ENCODE results near the gene ABO.
"Not testable (repeated sequence)": the region's sequence is repeated elsewhere in the genome, so short reads cannot be mapped to it uniquely, and the experiment has no call there.

Gene ABO

DNA sequence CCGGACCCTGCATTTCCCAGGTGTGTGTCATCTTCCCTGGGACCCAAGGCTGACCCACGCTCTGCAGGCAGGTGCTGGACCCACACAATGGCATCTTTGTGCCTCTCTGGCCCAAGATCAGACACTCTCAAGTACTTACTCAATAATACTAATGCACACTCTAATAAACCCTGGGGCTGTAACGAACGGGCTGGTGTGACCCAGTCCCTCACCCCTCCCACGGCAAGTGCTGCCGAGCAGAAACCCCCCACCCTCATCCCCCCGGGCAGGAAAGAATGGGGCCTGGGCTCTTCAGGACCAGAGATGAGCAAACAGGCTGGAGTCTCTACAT lies 64.8 kb downstream of the ABO start:
- TF ChIP-seq, protein P1, sequence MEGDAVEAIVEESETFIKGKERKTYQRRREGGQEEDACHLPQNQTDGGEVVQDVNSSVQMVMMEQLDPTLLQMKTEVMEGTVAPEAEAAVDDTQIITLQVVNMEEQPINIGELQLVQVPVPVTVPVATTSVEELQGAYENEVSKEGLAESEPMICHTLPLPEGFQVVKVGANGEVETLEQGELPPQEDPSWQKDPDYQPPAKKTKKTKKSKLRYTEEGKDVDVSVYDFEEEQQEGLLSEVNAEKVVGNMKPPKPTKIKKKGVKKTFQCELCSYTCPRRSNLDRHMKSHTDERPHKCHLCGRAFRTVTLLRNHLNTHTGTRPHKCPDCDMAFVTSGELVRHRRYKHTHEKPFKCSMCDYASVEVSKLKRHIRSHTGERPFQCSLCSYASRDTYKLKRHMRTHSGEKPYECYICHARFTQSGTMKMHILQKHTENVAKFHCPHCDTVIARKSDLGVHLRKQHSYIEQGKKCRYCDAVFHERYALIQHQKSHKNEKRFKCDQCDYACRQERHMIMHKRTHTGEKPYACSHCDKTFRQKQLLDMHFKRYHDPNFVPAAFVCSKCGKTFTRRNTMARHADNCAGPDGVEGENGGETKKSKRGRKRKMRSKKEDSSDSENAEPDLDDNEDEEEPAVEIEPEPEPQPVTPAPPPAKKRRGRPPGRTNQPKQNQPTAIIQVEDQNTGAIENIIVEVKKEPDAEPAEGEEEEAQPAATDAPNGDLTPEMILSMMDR (conservative IDR thresholded peaks at IDR 0.05; ENCODE audit: low read length) = no peak
- H3K4me3 ChIP-seq (ENCODE audit: low read length) = no peak overlapping the region
- no peak for DNase-seq (ENCODE audit: low read depth)

DNA sequence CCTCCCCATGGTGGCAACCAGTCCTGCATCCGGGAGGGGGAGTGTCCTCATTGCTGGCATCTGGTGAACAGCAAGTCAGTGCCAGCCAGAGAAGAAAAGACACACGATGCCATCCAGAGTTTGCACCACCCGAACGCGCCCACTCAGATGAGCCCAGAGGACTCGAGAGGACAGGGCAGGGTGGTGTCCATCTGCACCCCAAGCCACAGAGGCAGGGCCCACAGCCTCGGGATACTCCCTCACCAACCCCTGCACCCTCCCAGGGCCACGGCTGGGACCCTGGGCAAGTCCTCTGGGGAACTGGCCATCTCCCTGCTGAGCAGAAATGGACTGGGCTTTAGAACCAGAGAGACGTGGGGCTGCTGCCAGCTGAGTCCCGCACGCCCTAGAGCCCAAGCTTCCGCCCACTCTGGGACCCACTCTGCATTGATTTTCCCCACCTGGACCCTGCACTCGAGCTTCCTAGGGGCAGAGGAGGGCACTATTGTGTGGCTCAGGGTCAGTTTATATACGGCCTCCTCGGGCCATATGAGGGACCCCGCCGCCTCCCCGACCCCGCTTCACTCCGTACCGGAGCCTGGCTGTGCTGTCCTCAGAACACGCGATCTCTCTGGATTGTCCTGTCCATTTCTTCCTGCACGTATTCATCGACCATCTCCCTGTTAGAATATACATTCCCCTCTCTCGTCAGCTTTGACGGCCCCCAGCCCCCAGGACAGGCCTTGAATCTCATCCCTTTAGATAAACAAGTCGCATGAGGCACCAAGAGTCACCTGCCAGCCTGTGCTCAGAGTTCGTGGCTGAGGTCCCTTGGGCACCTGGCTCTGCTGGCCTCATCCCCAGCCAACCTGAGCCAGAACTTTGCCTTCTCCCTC lies 65.4 kb downstream of the ABO start:
- not testable (repeated sequence) for H3K4me3 ChIP-seq (ENCODE audit: low read length); DNase-seq (ENCODE audit: low read depth)

DNA sequence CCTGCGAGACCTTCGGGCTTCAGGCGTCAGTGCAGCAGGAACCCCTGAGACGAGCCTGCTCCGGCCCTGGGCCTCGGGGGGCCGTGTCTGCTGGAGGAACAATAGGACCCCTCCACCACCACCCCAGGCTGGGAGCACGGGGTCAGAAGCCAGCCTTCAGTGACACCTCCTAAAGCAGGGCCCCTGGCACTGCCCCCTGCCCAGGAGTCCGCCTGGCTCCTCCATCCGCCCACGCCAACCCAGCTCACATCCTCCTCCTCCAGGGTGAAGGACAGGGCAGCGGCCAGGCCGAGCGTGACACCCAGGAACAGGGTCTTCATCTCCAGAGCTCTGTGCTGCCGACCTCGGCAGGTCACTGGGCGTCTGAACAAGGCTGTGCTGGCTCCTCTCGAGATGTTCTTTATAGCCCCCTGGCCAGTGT lies 66.1 kb downstream of the ABO start, which contains the start of gene OBP2B:
OBP2B (minus strand) TSS at position 371 of the 421 bp plus-strand sequence; CDS start at position 320, 51 bp downstream.
- not testable (repeated sequence) for H3K4me3 ChIP-seq (ENCODE audit: low read length); DNase-seq (ENCODE audit: low read depth)

DNA sequence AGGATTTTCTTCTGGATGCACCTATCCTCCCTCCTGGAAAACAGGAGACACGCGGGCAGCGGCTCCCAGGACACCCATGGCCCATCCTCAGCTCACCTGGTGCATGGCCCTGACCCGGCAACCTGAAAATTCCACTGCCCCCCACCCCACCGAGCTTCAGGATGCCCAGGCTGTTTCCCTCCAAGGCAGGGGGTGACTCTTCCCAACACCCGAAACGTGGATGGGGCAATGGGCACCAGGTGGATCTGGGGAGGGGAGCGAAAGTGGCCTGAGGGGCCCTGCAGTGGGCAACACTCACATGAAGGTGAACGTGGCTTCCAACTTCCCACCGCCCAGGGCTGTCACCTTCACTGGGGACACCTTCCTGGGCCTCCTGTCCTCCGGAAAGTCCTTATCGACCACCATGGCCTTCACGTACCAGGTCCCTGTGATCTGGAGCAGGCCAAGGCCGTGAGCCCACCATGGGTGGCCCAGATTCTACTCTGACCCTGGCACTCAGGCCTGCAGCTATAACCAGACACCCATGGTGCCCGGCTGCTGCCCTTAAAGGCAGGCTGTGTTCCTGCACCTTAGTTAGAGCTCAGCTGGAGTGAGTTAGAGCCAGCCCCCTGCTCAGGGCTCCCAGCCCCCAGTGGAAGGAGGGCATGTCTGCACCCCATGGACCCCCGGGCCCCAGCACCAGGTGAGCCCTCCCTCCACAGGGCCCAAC lies 66.7 kb downstream of the ABO start:
- DNase-seq (ENCODE audit: low read depth); H3K4me3 ChIP-seq (ENCODE audit: low read length): not testable (repeated sequence)

DNA sequence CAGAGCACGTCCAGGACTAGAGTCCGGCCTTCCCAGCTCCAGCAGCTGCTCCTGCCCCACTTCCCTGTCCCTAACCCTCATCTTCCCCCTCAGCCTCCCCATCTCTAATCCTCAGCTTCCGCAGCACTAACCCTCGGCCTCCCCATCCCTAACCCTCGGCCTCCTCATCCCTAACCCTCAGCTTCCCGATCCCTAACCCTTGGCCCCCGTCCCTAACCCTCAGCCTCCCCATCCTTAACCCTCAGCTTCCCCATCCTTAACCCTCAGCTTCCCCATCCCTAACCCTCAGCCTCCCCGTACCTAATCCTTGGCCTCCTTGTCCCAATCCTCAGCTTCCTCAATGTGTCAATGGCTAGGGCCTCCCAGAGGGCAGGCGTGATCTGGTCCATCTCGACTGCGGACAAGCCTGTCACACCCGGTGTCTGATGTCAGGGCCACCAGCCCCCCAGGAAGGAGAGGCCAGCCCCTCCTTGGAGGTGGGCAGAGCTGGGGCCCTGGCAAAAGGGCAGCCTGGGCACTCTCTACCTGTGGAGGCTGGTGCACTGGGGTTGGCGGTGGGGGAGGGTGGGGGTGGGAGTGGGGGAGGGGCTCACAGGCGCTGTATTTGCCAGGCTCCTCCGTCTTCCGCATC lies 67.3 kb downstream of the ABO start:
- TF ChIP-seq, protein P1 (conservative IDR thresholded peaks at IDR 0.05; ENCODE audit: low read length) = no peak
- no peak overlapping the region for H3K4me3 ChIP-seq (ENCODE audit: low read length)
- no peak for DNase-seq (ENCODE audit: low read depth)

DNA sequence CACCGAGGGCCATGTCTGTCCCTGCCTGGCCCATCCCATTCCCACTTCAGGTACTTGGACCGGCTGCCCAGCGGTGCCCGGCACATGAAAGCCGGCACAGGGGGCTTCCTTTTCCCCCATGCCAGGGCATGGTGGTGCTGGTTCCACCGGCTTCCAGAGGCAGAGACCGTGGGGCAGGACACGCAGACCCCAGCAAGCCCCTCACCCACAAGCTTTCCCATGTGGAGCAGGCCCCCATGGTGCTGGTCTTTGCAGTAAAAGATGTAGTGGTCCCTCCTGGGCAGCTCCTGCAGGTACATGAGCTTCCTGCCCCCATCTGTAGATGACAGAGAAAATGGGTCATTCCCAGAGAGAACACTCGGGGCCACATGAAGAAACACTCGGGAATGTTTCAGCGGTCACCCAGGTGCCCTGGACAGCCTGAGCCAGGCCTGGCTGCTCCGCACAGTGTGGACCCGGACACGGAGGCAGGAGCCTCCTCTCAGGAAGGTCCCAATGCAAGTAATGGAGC lies 67.9 kb downstream of the ABO start:
- no peak overlapping the region for H3K4me3 ChIP-seq (ENCODE audit: low read length)
- DNase-seq (ENCODE audit: low read depth) = no peak
- TF ChIP-seq, protein P1 (conservative IDR thresholded peaks at IDR 0.05; ENCODE audit: low read length) = no peak

DNA sequence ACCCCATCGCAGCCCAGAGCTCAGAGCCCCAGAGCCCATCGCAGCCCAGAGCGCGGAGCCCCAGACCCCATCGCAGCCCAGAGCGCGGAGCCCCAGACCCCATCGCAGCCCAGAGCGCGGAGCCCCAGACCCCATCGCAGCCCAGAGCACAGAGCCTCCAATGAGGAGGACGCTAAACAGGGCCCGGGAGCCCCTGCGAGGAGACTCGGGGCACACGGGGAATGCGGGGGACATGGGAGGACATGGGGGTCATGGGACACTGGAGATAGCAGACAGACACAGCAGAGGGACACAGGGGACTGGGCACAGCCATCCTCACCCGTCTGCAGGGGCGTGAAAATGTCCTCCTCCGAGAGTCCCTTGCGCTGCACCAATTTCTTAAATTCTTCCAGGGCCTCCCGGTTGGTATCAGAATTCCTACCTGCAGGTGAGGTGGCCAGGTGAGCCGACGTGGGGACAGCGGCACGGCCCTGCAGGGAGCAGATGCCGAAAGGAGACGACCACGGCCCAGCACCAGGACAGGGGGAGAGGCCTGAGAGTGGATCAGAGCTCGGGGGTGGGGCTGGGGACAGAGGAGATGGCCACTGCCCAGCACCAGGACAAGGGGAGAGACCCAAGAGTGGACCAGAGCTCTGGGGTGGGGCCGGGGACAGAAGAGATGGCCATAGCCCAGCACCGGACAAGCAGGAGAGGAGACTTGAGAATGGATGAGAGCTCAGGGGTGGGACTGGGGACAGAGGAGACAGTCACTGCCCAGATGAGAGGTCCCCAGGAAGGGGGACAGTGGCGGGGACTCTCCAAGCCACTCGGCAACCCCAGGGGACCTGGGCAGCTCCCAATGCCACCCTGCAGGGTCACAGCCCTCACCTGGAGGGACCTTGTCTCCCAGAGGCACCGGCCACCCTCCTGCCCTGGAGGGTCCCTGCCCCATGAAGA lies 68.7 kb downstream of the ABO start:
- TF ChIP-seq, protein P1 (conservative IDR thresholded peaks at IDR 0.05; ENCODE audit: low read length) = no peak
- no peak for DNase-seq (ENCODE audit: low read depth)
- no peak overlapping the region for H3K4me3 ChIP-seq (ENCODE audit: low read length)

DNA sequence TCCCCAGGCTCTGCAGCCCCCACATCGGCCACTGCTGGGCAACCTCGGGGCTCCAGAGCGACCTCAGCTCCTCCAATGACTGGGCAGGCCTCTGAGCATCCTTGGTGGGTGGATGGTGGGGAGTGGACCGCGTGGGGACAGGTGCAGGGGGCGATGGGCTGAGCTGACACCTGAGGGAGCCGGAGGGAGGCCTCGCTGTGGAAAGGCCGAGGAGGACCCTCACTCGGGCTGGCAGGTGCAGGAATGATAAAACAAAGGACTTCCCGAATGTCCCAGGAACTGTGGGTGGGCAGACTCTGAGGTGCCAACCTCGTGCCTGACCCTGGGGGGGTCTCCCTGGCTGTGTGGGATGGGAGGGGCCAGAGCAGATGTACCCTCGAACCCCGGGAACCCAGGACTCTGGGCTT lies 69.5 kb downstream of the ABO start:
- not testable (repeated sequence) for H3K4me3 ChIP-seq (ENCODE audit: low read length); DNase-seq (ENCODE audit: low read depth)
